Liver (tissue), 9 donors: ENCODE measurements around the gene KLF16. TPM values are rescaled to one million over a fixed set of nuclear protein-coding genes. Genes with fewer than 3 reads are reported as not detected.
A peak's percentile ranks its signal among the peaks of the same experiment; 100 is the strongest.

Experiments used
- DNase-seq: peaks from one replicate; pipeline ENCODE4 v3.0.0-alpha.2; 2017; ENCODE audit warnings: low spot score
- H3K27ac ChIP-seq, 2 donors: one replicate each; pipeline ENCODE4 v1.7.0; 2013; ENCODE audit warnings: inconsistent platforms in 2 of 2, low read length in 2 of 2, control low read depth in 1 of 2, low read depth in 1 of 2, mild to moderate bottlenecking in 1 of 2
- H3K27me3 ChIP-seq, 4 donors: one replicate each; pipeline versions ENCODE4 v1.6.1 to v1.7.0; 2013; ENCODE audit warnings: low read length in 3 of 4, inconsistent platforms in 1 of 4, mild to moderate bottlenecking in 1 of 4, moderate library complexity in 1 of 4; ENCODE audit not compliant: control insufficient read depth in 4 of 4, insufficient read depth in 4 of 4
- H3K36me3 ChIP-seq, 4 donors: one replicate each; pipeline versions ENCODE4 v1.6.1 to v1.7.0; 2013; ENCODE audit warnings: low read length in 3 of 4, mild to moderate bottlenecking in 3 of 4, low read depth in 1 of 4, moderate library complexity in 1 of 4; ENCODE audit not compliant: control insufficient read depth in 4 of 4, insufficient read depth in 3 of 4
- H3K4me1 ChIP-seq, 4 donors: one replicate each; pipeline versions ENCODE4 v1.6.1 to v1.7.0; 2013; ENCODE audit warnings: low read length in 3 of 4, mild to moderate bottlenecking in 3 of 4, moderate library complexity in 1 of 4; ENCODE audit not compliant: control insufficient read depth in 4 of 4, insufficient read depth in 4 of 4
- H3K4me3 ChIP-seq, 3 donors: one replicate each; pipeline versions ENCODE4 v1.6.1 to v1.7.0; 2013; ENCODE audit warnings: low read length in 3 of 3, control low read depth in 1 of 3, low read depth in 1 of 3, mild to moderate bottlenecking in 1 of 3
- H3K9ac ChIP-seq, 2 donors: one replicate each; pipeline ENCODE4 v1.7.0; 2013; ENCODE audit warnings: low read length in 2 of 2, mild to moderate bottlenecking in 2 of 2, moderate library complexity in 2 of 2, control low read depth in 1 of 2, low read depth in 1 of 2
- H3K9me3 ChIP-seq, 4 donors: one replicate each; pipeline versions ENCODE4 v1.6.1 to v1.7.0; 2013; ENCODE audit warnings: low read length in 3 of 4; ENCODE audit not compliant: control insufficient read depth in 4 of 4
- EGR1 ChIP-seq, 2 donors: IDR thresholded peaks; 2 replicates each; pipeline ENCODE4 v1.6.1; 2016 to 2018; ENCODE audit warnings: antibody characterized with exemption in 2 of 2, low read depth in 2 of 2
- FOXA1 ChIP-seq: IDR thresholded peaks from 2 replicates; pipeline ENCODE4 v1.6.1; 2016; ENCODE audit warnings: antibody characterized with exemption
- FOXA2 ChIP-seq: IDR thresholded peaks from 2 replicates; pipeline ENCODE4 v1.6.1; 2016; ENCODE audit warnings: antibody characterized with exemption
- GABPA ChIP-seq, 2 donors: IDR thresholded peaks in 1 of 2; conservative IDR thresholded peaks in 1 of 2; 2 replicates each; pipeline ENCODE4 v1.6.1; 2016; ENCODE audit warnings: antibody characterized with exemption in 2 of 2, mild to moderate bottlenecking in 1 of 2, moderate library complexity in 1 of 2
- HNF4A ChIP-seq, 2 donors: conservative IDR thresholded peaks; 2 replicates each; pipeline ENCODE4 v1.6.1; 2016; ENCODE audit warnings: antibody characterized with exemption in 2 of 2, mild to moderate bottlenecking in 2 of 2
- HNF4G ChIP-seq: IDR thresholded peaks from 2 replicates; pipeline ENCODE4 v1.6.1; 2016; ENCODE audit warnings: antibody characterized with exemption
- JUND ChIP-seq, 2 donors: IDR thresholded peaks; 2 replicates each; pipeline ENCODE4 v1.6.1; 2016; ENCODE audit warnings: antibody characterized with exemption in 2 of 2
- NR2F2 ChIP-seq: IDR thresholded peaks from 2 replicates; pipeline ENCODE4 v1.6.1; 2016; ENCODE audit warnings: antibody characterized with exemption
- RAD21 ChIP-seq, 2 donors: IDR thresholded peaks; 2 replicates each; pipeline ENCODE4 v1.6.1; 2016; ENCODE audit warnings: antibody characterized with exemption in 2 of 2, mild to moderate bottlenecking in 2 of 2
- RXRA ChIP-seq, 2 donors: IDR thresholded peaks; 2 replicates each; pipeline ENCODE4 v1.6.1; 2017 to 2018; ENCODE audit warnings: antibody characterized with exemption in 2 of 2, mild to moderate bottlenecking in 1 of 2
- SP1 ChIP-seq: IDR thresholded peaks from 2 replicates; pipeline ENCODE4 v1.6.1; 2018; ENCODE audit warnings: antibody characterized with exemption, mild to moderate bottlenecking
- TAF1 ChIP-seq: conservative IDR thresholded peaks from 2 replicates; pipeline ENCODE4 v1.6.1; 2016; ENCODE audit warnings: antibody characterized with exemption, mild to moderate bottlenecking
- YY1 ChIP-seq: IDR thresholded peaks from 2 replicates; pipeline ENCODE4 v1.6.1; 2016; ENCODE audit warnings: antibody characterized with exemption, mild to moderate bottlenecking
- WGBS: extraction: QIAGEN DNeasy Blood & Tissue Kit; methylation state at CpG from one replicate; pipeline ENCODE4 v1.1.7; 2013; 5-methylcytosine and 5-hydroxymethylcytosine counted together
- polyA plus RNA-seq, 2 donors: library from polyadenylated mRNA; stranded (reverse) in 1 of 2; unstranded in 1 of 2; fragments of 200-250 nt in 1 of 2; fragments of >200 nt in 1 of 2; fragmentation: Nextera tagmentation in 1 of 2; extraction: Ambion mirVana in 1 of 2; gene quantifications; one replicate each; pipeline versions ENCODE4 v1.2.1 to v1.2.3, GENCODE V29; 2013 to 2015
- total RNA-seq, 2 donors: library from RNA; depleted of rRNA; stranded (reverse); fragments of >200 nt; gene quantifications; one replicate each; pipeline ENCODE4 v1.2.3, GENCODE V29; 2014
- TF ChIP-seq, protein P1 (sequence below): fragments of 150-350 bp; IDR thresholded peaks from 2 replicates; pipeline ENCODE4 v1.5.1; 2017; ENCODE audit warnings: improper control_type of control experiment, low read depth, low read length; ENCODE audit not compliant: missing input control
- TF ChIP-seq, protein P2 (sequence below): IDR thresholded peaks from 2 replicates; pipeline ENCODE4 v1.6.1; 2016; ENCODE audit warnings: antibody characterized with exemption, mild to moderate bottlenecking
- TF ChIP-seq, protein P3 (sequence below): IDR thresholded peaks from 2 replicates; pipeline ENCODE4 v1.6.1; 2016; ENCODE audit warnings: antibody characterized with exemption
- TF ChIP-seq, protein P4 (sequence below): IDR thresholded peaks from 2 replicates; pipeline ENCODE4 v1.6.1; 2016; ENCODE audit warnings: antibody characterized with exemption
- TF ChIP-seq, protein P5 (sequence below): IDR thresholded peaks from 2 replicates; pipeline ENCODE4 v1.6.1; 2016; ENCODE audit warnings: antibody characterized with exemption
- donor health status: healthy.
- donor health status: healthy.
- donor health status: healthy.
- donor health status: healthy.
- donor health status: healthy.

The KLF16 gene
- total and polyA plus RNA-seq, 4 donors: 1.2 to 14.8 (median 6.0) TPM

DNA sequence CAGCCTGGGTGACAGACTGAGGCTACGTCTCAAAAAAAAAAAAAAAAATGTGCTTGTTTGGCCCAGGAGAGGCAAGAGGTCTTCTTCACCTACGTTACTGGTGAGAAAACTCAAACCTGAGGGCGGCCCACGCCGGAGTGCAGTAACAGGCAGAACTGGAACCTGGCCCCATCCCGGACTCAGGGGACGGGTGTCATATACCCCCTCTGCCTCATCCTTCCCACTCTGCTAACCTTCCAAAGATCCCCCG, 41.4 kb upstream of the KLF16 start:
- Histone ChIP-seq H3K27me3 (no peaks in the 10 kb centered on the region), H3K9me3 (no peaks in the 10 kb centered on the region), H3K4me1 (peaks cover 3 to 10% (median 6%) of the 10 kb centered on the region in 4 donors), H3K27ac (peak overlapping the region; percentile 82 to 84), H3K9ac (no peak overlapping the region), H3K36me3 (no peaks in the 10 kb centered on the region), H3K4me3 (no peak overlapping the region)
- no peak for DNase-seq
- WGBS: 47% methylated on average over 8 of the region's 8 CpGs
- TF ChIP-seq YY1 (no peak), RXRA (IDR thresholded peaks at IDR 0.05) (no peak), FOXA2 (no peak), FOXA1 (no peak), TAF1 (no peak), EGR1 (IDR thresholded peaks at IDR 0.05; ENCODE audit: low read depth in 2 of 2) (no peak), JUND (IDR thresholded peaks at IDR 0.05) (no peak), GABPA (IDR thresholded peaks at IDR 0.05 in 1 of 2, conservative IDR thresholded peaks at IDR 0.05 in 1 of 2) (no peak)
- TF ChIP-seq, protein P1, sequence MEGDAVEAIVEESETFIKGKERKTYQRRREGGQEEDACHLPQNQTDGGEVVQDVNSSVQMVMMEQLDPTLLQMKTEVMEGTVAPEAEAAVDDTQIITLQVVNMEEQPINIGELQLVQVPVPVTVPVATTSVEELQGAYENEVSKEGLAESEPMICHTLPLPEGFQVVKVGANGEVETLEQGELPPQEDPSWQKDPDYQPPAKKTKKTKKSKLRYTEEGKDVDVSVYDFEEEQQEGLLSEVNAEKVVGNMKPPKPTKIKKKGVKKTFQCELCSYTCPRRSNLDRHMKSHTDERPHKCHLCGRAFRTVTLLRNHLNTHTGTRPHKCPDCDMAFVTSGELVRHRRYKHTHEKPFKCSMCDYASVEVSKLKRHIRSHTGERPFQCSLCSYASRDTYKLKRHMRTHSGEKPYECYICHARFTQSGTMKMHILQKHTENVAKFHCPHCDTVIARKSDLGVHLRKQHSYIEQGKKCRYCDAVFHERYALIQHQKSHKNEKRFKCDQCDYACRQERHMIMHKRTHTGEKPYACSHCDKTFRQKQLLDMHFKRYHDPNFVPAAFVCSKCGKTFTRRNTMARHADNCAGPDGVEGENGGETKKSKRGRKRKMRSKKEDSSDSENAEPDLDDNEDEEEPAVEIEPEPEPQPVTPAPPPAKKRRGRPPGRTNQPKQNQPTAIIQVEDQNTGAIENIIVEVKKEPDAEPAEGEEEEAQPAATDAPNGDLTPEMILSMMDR: no peak
- TF ChIP-seq, protein P2, sequence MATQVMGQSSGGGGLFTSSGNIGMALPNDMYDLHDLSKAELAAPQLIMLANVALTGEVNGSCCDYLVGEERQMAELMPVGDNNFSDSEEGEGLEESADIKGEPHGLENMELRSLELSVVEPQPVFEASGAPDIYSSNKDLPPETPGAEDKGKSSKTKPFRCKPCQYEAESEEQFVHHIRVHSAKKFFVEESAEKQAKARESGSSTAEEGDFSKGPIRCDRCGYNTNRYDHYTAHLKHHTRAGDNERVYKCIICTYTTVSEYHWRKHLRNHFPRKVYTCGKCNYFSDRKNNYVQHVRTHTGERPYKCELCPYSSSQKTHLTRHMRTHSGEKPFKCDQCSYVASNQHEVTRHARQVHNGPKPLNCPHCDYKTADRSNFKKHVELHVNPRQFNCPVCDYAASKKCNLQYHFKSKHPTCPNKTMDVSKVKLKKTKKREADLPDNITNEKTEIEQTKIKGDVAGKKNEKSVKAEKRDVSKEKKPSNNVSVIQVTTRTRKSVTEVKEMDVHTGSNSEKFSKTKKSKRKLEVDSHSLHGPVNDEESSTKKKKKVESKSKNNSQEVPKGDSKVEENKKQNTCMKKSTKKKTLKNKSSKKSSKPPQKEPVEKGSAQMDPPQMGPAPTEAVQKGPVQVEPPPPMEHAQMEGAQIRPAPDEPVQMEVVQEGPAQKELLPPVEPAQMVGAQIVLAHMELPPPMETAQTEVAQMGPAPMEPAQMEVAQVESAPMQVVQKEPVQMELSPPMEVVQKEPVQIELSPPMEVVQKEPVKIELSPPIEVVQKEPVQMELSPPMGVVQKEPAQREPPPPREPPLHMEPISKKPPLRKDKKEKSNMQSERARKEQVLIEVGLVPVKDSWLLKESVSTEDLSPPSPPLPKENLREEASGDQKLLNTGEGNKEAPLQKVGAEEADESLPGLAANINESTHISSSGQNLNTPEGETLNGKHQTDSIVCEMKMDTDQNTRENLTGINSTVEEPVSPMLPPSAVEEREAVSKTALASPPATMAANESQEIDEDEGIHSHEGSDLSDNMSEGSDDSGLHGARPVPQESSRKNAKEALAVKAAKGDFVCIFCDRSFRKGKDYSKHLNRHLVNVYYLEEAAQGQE: no peak
- TF ChIP-seq, protein P3, sequence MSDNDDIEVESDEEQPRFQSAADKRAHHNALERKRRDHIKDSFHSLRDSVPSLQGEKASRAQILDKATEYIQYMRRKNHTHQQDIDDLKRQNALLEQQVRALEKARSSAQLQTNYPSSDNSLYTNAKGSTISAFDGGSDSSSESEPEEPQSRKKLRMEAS: no peak

DNA sequence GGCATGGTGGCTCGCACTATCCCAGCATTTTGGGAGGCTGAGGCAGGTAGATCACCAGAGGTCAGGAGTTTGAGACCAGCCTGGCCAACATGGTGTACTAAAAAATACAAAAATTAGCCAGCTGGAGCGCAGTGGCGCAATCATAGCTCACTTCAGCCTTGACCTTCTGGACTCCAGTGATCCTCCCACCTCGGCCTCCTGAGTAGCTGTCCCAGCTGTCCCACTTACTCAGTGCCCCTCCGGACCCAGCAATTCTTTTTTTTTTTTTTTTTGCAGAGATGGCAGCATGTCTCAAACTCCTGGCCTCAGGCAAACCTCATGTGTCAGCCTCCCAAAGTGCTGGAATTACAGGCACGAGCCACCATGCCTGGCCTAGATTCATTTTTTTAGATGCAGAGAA, 39.5 kb upstream of the KLF16 start:
- Histone ChIP-seq H3K36me3 (no peaks in the 10 kb centered on the region), H3K9ac (no peak overlapping the region), H3K4me1 (peaks cover 3 to 7% (median 6%) of the 10 kb centered on the region in 4 donors), H3K27me3 (no peaks in the 10 kb centered on the region), H3K4me3 (no peak overlapping the region), H3K9me3 (no peaks in the 10 kb centered on the region), H3K27ac (no peak overlapping the region)
- TF ChIP-seq HNF4A (conservative IDR thresholded peaks at IDR 0.05): peak in 1 of 2 donors; percentile 11
- TF ChIP-seq FOXA2: no peak
- 81% methylated on average over 6 of the region's 6 CpGs for WGBS
- DNase-seq: no peak

DNA sequence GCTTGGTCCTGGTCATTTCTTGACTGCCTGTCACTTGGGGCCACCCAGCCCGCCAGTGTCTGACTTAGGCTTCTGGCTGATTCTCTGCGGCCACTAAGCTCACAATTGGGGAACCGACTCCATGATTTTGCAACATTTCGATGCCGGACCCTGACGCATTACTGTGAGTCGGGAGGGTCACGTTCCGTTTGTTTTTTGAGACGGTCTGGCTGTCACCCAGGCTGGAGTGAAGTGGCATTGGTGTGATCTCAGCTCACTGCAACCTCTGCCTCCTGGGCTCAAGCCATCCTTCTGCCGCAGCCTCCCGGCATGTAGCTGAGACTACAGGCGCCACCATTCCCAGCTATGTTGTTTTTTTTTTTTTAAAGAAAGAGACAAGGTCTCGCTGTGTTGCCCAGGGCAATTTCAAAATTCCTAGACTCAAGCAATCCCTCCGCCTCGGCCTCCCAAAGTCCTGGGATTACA, 38.6 kb upstream of the KLF16 start:
- no peak overlapping the region for H3K4me3 ChIP-seq
- peaks cover 3 to 12% (median 7%) of the 10 kb centered on the region in 4 donors for H3K4me1 ChIP-seq
- no peak overlapping the region for H3K9ac ChIP-seq
- H3K27ac ChIP-seq: peak overlapping the region; percentile 48 to 56
- H3K27me3 ChIP-seq: no peaks in the 10 kb centered on the region
- DNase-seq: no peak
- no peaks in the 10 kb centered on the region for H3K36me3 ChIP-seq
- no peaks in the 10 kb centered on the region for H3K9me3 ChIP-seq
- WGBS: 61% methylated on average over 16 of the region's 16 CpGs
- TF ChIP-seq, protein P4, sequence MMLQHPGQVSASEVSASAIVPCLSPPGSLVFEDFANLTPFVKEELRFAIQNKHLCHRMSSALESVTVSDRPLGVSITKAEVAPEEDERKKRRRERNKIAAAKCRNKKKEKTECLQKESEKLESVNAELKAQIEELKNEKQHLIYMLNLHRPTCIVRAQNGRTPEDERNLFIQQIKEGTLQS: no peak
- TF ChIP-seq GABPA (IDR thresholded peaks at IDR 0.05 in 1 of 2, conservative IDR thresholded peaks at IDR 0.05 in 1 of 2): no peak
- no peak for TF ChIP-seq FOXA2
- TF ChIP-seq HNF4G: no peak
- peak; percentile 27 to 31 for TF ChIP-seq HNF4A (conservative IDR thresholded peaks at IDR 0.05)
- TF ChIP-seq RXRA (IDR thresholded peaks at IDR 0.05): peak; percentile 29 to 44
- TF ChIP-seq TAF1: no peak
- peak; percentile 41 for TF ChIP-seq SP1
- TF ChIP-seq RAD21 (IDR thresholded peaks at IDR 0.05): no peak
- no peak for TF ChIP-seq NR2F2
- peak in 1 of 2 donors; percentile 17 for TF ChIP-seq JUND (IDR thresholded peaks at IDR 0.05)
- peak; percentile 85 for TF ChIP-seq YY1
- TF ChIP-seq FOXA1: no peak
- TF ChIP-seq, protein P5, sequence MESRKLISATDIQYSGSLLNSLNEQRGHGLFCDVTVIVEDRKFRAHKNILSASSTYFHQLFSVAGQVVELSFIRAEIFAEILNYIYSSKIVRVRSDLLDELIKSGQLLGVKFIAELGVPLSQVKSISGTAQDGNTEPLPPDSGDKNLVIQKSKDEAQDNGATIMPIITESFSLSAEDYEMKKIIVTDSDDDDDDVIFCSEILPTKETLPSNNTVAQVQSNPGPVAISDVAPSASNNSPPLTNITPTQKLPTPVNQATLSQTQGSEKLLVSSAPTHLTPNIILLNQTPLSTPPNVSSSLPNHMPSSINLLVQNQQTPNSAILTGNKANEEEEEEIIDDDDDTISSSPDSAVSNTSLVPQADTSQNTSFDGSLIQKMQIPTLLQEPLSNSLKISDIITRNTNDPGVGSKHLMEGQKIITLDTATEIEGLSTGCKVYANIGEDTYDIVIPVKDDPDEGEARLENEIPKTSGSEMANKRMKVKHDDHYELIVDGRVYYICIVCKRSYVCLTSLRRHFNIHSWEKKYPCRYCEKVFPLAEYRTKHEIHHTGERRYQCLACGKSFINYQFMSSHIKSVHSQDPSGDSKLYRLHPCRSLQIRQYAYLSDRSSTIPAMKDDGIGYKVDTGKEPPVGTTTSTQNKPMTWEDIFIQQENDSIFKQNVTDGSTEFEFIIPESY: peak; percentile 19
- TF ChIP-seq EGR1 (IDR thresholded peaks at IDR 0.05; ENCODE audit: low read depth in 2 of 2): no peak
